HG02970 (cell line): ENCODE data around the gene HNRNPU.

Experiments used
- ATAC-seq: cut with Tn5 transposase; IDR thresholded peaks from one replicate; pipeline ENCODE4 v1.9.1; 2021; ENCODE audit warnings: mild to moderate bottlenecking, moderate library complexity, moderate number of reproducible peaks; ENCODE audit not compliant: unreplicated experiment, low FRiP score

The HNRNPU gene

GRCh38 chr1:244813327-244813726 is 51.0 kb downstream of the HNRNPU start:
- no peak for ATAC-seq

GRCh38 chr1:244810221-244810620 is 54.1 kb downstream of the HNRNPU start:
- no peak for ATAC-seq

- no peak for ATAC-seq
Measured at GRCh38 chr1:244807138-244807537, 57.2 kb downstream of the HNRNPU start.

- ATAC-seq, result no peak
Measured at GRCh38 chr1:244804841-244805240, 59.5 kb downstream of the HNRNPU start.

- ATAC-seq, result no peak
Measured at GRCh38 chr1:244802556-244803239, 61.6 kb downstream of the HNRNPU start.

GRCh38 chr1:244802041-244802440 is 62.3 kb downstream of the HNRNPU start:
- ATAC-seq, result no peak

- ATAC-seq, result no peak
Measured at GRCh38 chr1:244801246-244801645, 63.1 kb downstream of the HNRNPU start.

- ATAC-seq, result no peak
Measured at GRCh38 chr1:244800821-244801220, 63.5 kb downstream of the HNRNPU start.
